LNCaP clone FGC (cell line): Measurements from ENCODE around the gene RNF14.

Experiments used
- DNase-seq: peaks from one replicate; pipeline ENCODE4 v3.0.0-alpha.2; 2011; ENCODE audit warnings: low read depth
- H3K4me3 ChIP-seq: 2 replicates; pipeline ENCODE4 v1.5.1; 2011; ENCODE audit warnings: mild to moderate bottlenecking, low read depth, low read length, control low read depth
- TF ChIP-seq, protein P1 (sequence below): IDR thresholded peaks from 2 replicates; pipeline ENCODE4 v1.5.1; 2012; ENCODE audit warnings: mild to moderate bottlenecking; ENCODE audit not compliant: control insufficient read depth, insufficient read depth; ENCODE audit errors: extremely low read depth

RNF14 gene

DNA sequence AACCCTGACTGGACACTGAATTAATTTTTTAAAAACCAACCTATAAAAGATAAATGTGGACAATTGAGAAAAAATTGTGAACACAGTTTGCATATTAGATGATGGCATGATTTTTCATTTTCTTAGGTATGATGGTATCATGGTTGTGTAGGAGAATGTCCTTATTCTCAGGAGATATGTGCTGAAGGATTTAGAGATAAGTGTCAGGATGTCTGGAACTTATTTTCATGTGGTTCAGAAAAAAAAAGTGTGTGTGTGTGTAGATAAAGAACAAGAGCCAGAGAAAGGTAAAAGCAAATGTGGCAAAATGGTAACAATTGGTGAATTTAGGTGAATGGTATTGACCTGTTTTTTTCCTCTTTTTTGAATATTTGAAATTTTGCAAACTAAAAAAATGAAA lies 39.9 kb downstream of the RNF14 start:
- H3K4me3 ChIP-seq, result no peak overlapping the region
- TF ChIP-seq, protein P1, sequence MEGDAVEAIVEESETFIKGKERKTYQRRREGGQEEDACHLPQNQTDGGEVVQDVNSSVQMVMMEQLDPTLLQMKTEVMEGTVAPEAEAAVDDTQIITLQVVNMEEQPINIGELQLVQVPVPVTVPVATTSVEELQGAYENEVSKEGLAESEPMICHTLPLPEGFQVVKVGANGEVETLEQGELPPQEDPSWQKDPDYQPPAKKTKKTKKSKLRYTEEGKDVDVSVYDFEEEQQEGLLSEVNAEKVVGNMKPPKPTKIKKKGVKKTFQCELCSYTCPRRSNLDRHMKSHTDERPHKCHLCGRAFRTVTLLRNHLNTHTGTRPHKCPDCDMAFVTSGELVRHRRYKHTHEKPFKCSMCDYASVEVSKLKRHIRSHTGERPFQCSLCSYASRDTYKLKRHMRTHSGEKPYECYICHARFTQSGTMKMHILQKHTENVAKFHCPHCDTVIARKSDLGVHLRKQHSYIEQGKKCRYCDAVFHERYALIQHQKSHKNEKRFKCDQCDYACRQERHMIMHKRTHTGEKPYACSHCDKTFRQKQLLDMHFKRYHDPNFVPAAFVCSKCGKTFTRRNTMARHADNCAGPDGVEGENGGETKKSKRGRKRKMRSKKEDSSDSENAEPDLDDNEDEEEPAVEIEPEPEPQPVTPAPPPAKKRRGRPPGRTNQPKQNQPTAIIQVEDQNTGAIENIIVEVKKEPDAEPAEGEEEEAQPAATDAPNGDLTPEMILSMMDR, result no peak
- DNase-seq, result no peak

DNA sequence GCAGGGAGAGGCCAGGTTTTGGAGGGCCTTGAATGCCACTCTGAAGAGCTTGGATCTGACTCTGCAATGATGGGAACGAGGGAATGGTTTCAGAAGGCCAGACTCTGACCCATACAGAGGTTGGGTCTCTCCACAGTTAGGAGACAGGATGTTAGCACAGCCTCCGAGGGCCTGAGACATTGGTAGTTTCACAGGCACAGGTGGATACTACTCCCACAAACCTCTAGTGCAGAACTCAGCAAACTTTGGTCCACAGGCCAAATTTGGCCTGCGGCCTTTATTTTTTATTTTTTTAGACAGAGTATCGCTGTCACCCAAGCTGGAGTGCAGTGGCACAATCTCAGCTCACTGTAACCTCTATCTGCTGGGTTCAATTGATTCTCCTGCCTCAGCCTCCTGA lies 41.0 kb downstream of the RNF14 start:
- no peak overlapping the region for H3K4me3 ChIP-seq
- TF ChIP-seq, protein P1, result no peak
- no peak for DNase-seq

DNA sequence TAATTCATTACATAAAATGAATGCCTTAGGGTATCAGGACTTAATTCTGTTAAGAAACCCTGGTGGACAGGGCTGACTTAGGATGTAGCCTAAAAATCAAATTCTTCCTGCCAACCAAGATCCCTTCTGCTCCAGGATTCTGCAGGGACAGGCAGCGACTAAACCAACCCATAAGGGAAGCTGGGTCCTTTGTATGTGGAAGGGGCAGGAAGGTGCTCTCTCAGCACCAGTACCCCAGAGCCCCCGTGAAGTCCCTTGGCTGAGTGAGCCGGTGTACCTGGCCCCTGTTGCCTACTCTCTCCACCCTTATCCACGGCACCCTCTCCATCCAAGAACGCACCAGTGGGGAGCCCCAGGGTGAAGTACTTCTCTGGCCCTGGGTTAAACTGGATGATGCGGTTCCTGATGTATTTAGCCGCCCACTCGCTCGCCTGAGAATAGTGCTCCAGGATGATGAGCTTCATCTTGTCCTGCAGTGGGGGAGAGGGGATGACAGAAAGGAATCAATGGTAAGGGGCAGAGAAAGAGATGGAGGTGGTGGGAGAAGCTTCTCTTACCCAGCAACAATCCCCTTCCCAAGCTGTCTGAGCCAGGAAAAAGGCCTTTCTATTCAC lies 42.8 kb downstream of the RNF14 start:
- no peak for DNase-seq
- H3K4me3 ChIP-seq, result no peak overlapping the region; the same call in 1 of the 2 replicates
- TF ChIP-seq, protein P1, result no peak

DNA sequence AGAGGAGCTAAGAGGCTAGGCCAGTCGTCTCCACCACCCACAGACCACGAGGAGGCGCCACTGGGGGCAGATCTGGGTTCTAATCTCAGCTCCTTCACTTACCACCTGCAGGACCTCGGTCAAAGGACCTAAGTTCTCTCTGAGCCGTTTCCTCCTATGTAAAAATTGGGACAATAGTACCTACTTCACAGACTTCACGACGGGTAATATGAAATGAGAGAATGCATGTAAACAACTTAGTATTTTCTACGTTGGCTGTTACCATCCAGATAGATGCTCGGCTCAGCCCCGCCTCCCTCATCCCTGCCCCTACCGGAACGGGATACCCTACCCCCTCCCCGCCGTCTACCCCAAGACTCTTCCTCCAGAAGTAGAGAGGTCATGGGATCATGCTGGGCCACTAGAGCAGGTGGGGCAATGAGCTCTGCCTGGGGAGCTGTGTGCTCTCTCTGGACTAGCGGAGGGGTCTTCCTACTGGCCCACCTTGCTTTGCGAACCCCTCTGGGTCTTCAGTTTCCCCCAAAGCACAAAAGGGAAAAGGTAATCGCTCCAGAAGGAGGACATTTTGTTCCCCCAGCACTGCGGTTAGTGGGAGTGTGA lies 43.4 kb downstream of the RNF14 start:
- no peak for DNase-seq
- peak overlapping the region; percentile 92 for H3K4me3 ChIP-seq
- TF ChIP-seq, protein P1, result peak; percentile 50

DNA sequence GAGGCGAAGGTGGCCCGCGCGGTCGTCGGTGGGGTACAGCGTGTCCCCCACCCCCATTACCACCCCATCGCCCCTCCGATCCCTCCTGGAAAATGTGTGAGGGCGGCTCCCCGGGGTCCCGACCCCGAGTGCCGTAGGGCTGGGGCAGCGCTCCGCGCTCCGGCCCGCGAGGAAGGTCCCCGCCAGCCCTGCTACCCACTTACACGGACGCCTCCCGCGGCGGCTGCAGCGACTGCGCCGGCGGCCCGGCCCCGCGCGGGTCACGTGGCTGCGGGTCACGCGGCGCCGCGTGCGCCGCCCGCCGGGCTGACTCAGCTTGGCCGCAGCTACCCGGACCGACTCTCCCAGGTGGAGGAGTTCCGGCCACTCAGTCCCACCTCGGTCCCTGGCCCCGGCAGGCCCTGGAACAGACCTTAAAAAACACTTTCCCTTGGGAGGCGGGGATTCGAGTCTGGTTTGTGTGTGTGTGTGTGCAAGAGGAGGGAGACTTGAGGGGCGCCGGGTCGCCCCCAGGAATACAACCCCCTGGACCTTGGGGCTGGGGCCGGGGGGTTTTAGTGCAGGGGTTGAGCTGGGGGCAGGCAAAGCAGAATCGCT lies 44.0 kb downstream of the RNF14 start, which contains the start of gene GNPDA1:
GNPDA1 (minus strand) TSS at position 236 of the 597 bp plus-strand sequence. CDS start 992 bp downstream, outside the sequence.
- TF ChIP-seq, protein P1, result peak; percentile 24; the same call in 1 of the 2 replicates
- peak; percentile 33 for DNase-seq

DNA sequence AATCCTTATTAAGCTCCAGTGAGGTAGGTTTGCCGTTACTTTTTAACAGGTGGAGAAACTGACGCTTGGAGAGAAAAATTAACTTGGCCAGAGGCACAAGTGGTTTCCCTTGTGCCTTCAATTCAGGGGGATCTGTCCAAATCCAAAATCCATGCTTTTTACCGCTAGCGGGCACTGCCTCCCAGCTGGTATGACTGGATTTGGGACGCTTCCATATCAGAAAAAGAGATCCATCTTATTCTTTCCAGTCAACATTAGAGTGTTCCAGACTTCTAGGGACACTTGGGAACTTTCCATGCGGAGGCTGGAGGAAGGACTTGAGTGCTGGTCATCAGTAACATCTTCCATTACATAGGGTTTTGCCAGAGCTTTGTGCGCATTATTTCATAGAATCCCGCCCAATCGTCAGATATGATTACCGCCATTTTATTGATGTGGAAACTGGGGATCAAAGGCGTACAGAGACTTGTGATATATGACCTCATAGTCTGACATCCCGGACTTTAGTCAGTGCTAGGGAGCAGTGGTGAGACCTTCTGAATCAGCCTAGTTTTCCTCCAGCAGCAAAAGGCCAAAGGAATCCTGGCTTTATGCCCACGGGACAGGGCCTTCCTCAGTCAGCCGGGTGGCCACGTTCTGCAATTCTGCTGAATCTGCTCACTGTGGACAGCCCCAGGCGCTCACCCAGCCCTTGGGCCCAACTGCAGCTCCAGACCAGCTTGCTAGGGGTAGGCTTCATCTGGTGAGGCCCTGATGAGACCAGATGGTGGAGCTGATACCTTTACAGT lies 45.0 kb downstream of the RNF14 start:
- peak; percentile 85 for DNase-seq
- peak overlapping the region; percentile 92; the same call in 1 of the 2 replicates for H3K4me3 ChIP-seq

More for the DNA sequence above, 44.0 kb downstream of the RNF14 start, which contains the start of gene GNPDA1:
- H3K4me3 ChIP-seq, result peak within 1 kb of the TSS; percentile 92

More for the DNA sequence above, 45.0 kb downstream of the RNF14 start:
- TF ChIP-seq, protein P1, result peak; percentile 81
